CD14-positive monocyte (primary cell): ENCODE measurements around the gene CFAP43. TPM values are rescaled to one million over a fixed set of nuclear protein-coding genes. Genes with fewer than 3 reads are reported as not detected.

ENCODE experiments used
- DNase-seq, 3 donors: peaks; one replicate each; pipeline ENCODE4 v3.0.0-alpha.2; 2011 to 2022
- H2AFZ ChIP-seq: 2 replicates; pipeline ENCODE4 v1.6.0; 2012; ENCODE audit warnings: mild to moderate bottlenecking, low read depth, low read length, inconsistent platforms; ENCODE audit not compliant: insufficient read depth, poor library complexity, severe bottlenecking
- H3K27ac ChIP-seq, 2 donors: 1 replicate in 1 of 2; 2 replicates in 1 of 2; pipeline ENCODE4 v1.5.1; 2012 to 2013; ENCODE audit warnings: low read length in 2 of 2, control low read depth in 1 of 2, inconsistent platforms in 1 of 2, low read depth in 1 of 2, mild to moderate bottlenecking in 1 of 2
- H3K27me3 ChIP-seq, 2 donors: one replicate each; pipeline versions ENCODE4 v1.6.0 to v1.6.1; 2011 to 2013; ENCODE audit warnings: low read length in 2 of 2; ENCODE audit not compliant: control insufficient read depth in 2 of 2, insufficient read depth in 2 of 2
- H3K36me3 ChIP-seq, 2 donors: replicated peaks in 1 of 2; 1 replicate in 1 of 2; 2 replicates in 1 of 2; pipeline versions ENCODE4 v1.5.1 to v1.6.1; 2012 to 2013; ENCODE audit warnings: low read length in 2 of 2, control low read depth in 1 of 2, inconsistent platforms in 1 of 2, mild to moderate bottlenecking in 1 of 2; ENCODE audit not compliant: insufficient read depth in 2 of 2, control insufficient read depth in 1 of 2
- H3K4me1 ChIP-seq, 2 donors: 1 replicate in 1 of 2; 2 replicates in 1 of 2; pipeline versions ENCODE4 v1.5.1 to v1.6.1; 2012 to 2013; ENCODE audit warnings: low read length in 2 of 2, control low read depth in 1 of 2, inconsistent platforms in 1 of 2, mild to moderate bottlenecking in 1 of 2, moderate library complexity in 1 of 2; ENCODE audit not compliant: insufficient read depth in 2 of 2, control insufficient read depth in 1 of 2
- H3K4me2 ChIP-seq: replicated peaks from 2 replicates; pipeline ENCODE3; 2012; ENCODE audit warnings: low read length, moderate library complexity, mild to moderate bottlenecking; ENCODE audit not compliant: poor library complexity, severe bottlenecking; ENCODE audit errors: extremely low read depth
- H3K4me3 ChIP-seq, 3 experiments: fragments of 200-600 bp in 1 of 3; sonication (generic) in 1 of 3; replicated peaks in 1 of 3; 1 replicate in 2 of 3; 2 replicates in 1 of 3; pipeline ENCODE4 v1.5.1; 2011 to 2013; ENCODE audit warnings: low read length in 3 of 3, mild to moderate bottlenecking in 3 of 3, control low read depth in 2 of 3, low read depth in 2 of 3, inconsistent platforms in 1 of 3, moderate library complexity in 1 of 3
- H3K79me2 ChIP-seq: 2 replicates; pipeline ENCODE4 v1.6.0; 2012; ENCODE audit warnings: mild to moderate bottlenecking, control low read depth, inconsistent platforms, low read length, moderate library complexity; ENCODE audit not compliant: insufficient read depth
- H3K9ac ChIP-seq: 2 replicates; pipeline ENCODE4 v1.6.0; 2017; ENCODE audit warnings: low read length, mild to moderate bottlenecking; ENCODE audit not compliant: insufficient read depth, poor library complexity, severe bottlenecking
- H3K9me3 ChIP-seq, 2 donors: replicated peaks in 1 of 2; 1 replicate in 1 of 2; 2 replicates in 1 of 2; pipeline versions ENCODE4 v1.5.1 to v1.6.1; 2012 to 2013; ENCODE audit warnings: low read length in 2 of 2, control low read depth in 1 of 2; ENCODE audit not compliant: control insufficient read depth in 1 of 2, insufficient read depth in 1 of 2
- H4K20me1 ChIP-seq: 2 replicates; pipeline ENCODE4 v1.6.0; 2012; ENCODE audit warnings: mild to moderate bottlenecking, low read length, control low read depth, moderate library complexity; ENCODE audit not compliant: insufficient read depth
- H3K27ac Mint-ChIP-seq, 7 donors: one replicate each; pipeline ENCODE4 v1.8.0; 2020; ENCODE audit warnings: mild to moderate bottlenecking in 7 of 7, mixed read lengths in 7 of 7, moderate library complexity in 6 of 7, inconsistent platforms in 2 of 7
- H3K27me3 Mint-ChIP-seq, 3 donors: one replicate each; pipeline ENCODE4 v1.8.0; 2021 to 2022; ENCODE audit warnings: low read depth in 3 of 3, mild to moderate bottlenecking in 3 of 3, mixed read lengths in 3 of 3, moderate library complexity in 3 of 3, inconsistent platforms in 1 of 3
- H3K36me3 Mint-ChIP-seq, 2 donors: one replicate each; pipeline ENCODE4 v1.8.0; 2020; ENCODE audit warnings: mixed read lengths in 2 of 2, inconsistent platforms in 1 of 2, mild to moderate bottlenecking in 1 of 2
- H3K4me1 Mint-ChIP-seq: one replicate; pipeline ENCODE4 v1.8.0; 2020; ENCODE audit warnings: mild to moderate bottlenecking, mixed read lengths
- H3K4me3 Mint-ChIP-seq, 2 donors: one replicate each; pipeline ENCODE4 v1.8.0; 2020; ENCODE audit warnings: mild to moderate bottlenecking in 2 of 2, mixed read lengths in 2 of 2, moderate library complexity in 1 of 2
- H3K9me3 Mint-ChIP-seq, 7 donors: one replicate each; pipeline ENCODE4 v1.8.0; 2020 to 2022; ENCODE audit warnings: mixed read lengths in 7 of 7, mild to moderate bottlenecking in 6 of 7, moderate library complexity in 6 of 7, inconsistent platforms in 2 of 7
- CTCF ChIP-seq: fragments of 200-600 bp; IDR thresholded peaks from one replicate; pipeline ENCODE4 v1.8.0; 2022; ENCODE audit warnings: antibody characterized with exemption, mild to moderate bottlenecking
- WGBS: methylation state at CpG from one replicate; pipeline ENCODE4 v1.1.5; 2013; ENCODE audit warnings: missing lambda C conversion rate; ENCODE audit not compliant: insufficient coverage; 5-methylcytosine and 5-hydroxymethylcytosine counted together
- intact Hi-C, 2 donors: fragments of 100-400 bp; cut with micrococcal nuclease; formaldehyde crosslinking; loops; one replicate each; pipeline versions ENCODE4 v1.15.0 to v1.15.1; 2023
- polyA plus RNA-seq, 3 donors: library from polyadenylated mRNA; depleted of rRNA in 1 of 3; unstranded in 2 of 3; stranded (reverse) in 1 of 3; fragments of 300-500 nt in 2 of 3; fragments of >200 nt in 1 of 3; fragmentation: Illumina TruSeq in 2 of 3; gene quantifications; 1 replicate in 2 of 3; 2 replicates in 1 of 3; pipeline ENCODE4 v1.2.3, GENCODE V29; 2012 to 2021

The CFAP43 gene
- polyA plus RNA-seq, 3 donors: 0.06 TPM; not detected in 2

GRCh38 chr10:104233817-104234216 is 1.7 kb upstream of the CFAP43 start:
- peaks cover 0 to 8% (median 3%) of the 10 kb centered on the region in 7 donors for H3K9me3 Mint-ChIP-seq
- H3K27ac ChIP-seq: no peak overlapping the region
- H3K4me1 ChIP-seq: peaks cover 11 to 12% of the 10 kb centered on the region in 2 donors
- H4K20me1 ChIP-seq: no peaks in the 10 kb centered on the region
- H3K4me1 Mint-ChIP-seq: peaks cover 7% of the 10 kb centered on the region
- no peaks in the 10 kb centered on the region for H3K79me2 ChIP-seq
- peaks cover 8 to 19% of the 10 kb centered on the region in 2 donors for H3K27me3 ChIP-seq
- H2AFZ ChIP-seq: no peak overlapping the region
- intact Hi-C loops: loop anchor here (2.0 to 10.0 kb wide), 5 partner anchors 13 to 319 kb away; partner anchors contain the start of genes CFAP58 (in 1 of the 2), GSTO2 (in 1 of the 2) and STN1 (in 1 of the 2)
- peaks cover 0 to 8% of the 10 kb centered on the region in 2 donors for H3K9me3 ChIP-seq
- WGBS: no CpG with 5 or more reads among the region's 1 CpG
- no peak overlapping the region for H3K27ac Mint-ChIP-seq
- peaks cover 10 to 23% (median 23%) of the 10 kb centered on the region in 3 donors for H3K27me3 Mint-ChIP-seq
- no peak for DNase-seq
- H3K4me3 ChIP-seq: no peak overlapping the region
- H3K4me2 ChIP-seq: no peak overlapping the region
- no peak overlapping the region for H3K4me3 Mint-ChIP-seq
- H3K9ac ChIP-seq: no peak overlapping the region
- no peaks in the 10 kb centered on the region for H3K36me3 ChIP-seq
- no peak for TF ChIP-seq CTCF
- no peaks in the 10 kb centered on the region for H3K36me3 Mint-ChIP-seq

GRCh38 chr10:104232613-104233102 is 494 bp upstream of the CFAP43 start:
- H3K36me3 Mint-ChIP-seq: no peaks in the 10 kb centered on the region
- H3K27ac Mint-ChIP-seq: peak overlapping the region in 4 of 7 donors; percentile 66 to 85 (median 74)
- Histone ChIP-seq H3K4me3 (peak overlapping the region; percentile 51 to 77 (median 57)), H3K27me3 (peaks cover 8 to 19% of the 10 kb centered on the region in 2 donors), H3K4me1 (peaks cover 11 to 12% of the 10 kb centered on the region in 2 donors), H2AFZ (peak overlapping the region; percentile 96), H3K4me2 (peak overlapping the region; percentile 91), H3K79me2 (no peaks in the 10 kb centered on the region), H3K36me3 (no peaks in the 10 kb centered on the region), H4K20me1 (no peaks in the 10 kb centered on the region), H3K9me3 (peaks cover 0 to 8% of the 10 kb centered on the region in 2 donors), H3K9ac (no peak overlapping the region), H3K27ac (no peak overlapping the region)
- H3K27me3 Mint-ChIP-seq: peaks cover 12 to 23% (median 23%) of the 10 kb centered on the region in 3 donors
- intact Hi-C loops: loop anchor here (2.0 to 10.0 kb wide), 5 partner anchors 14 to 318 kb away; partner anchors contain the start of genes CFAP58 (in 1 of the 2), GSTO2 (in 1 of the 2) and STN1 (in 1 of the 2)
- peaks cover 7% of the 10 kb centered on the region for H3K4me1 Mint-ChIP-seq
- TF ChIP-seq CTCF: no peak
- WGBS: 0% methylated on average over 13 of the region's 20 CpGs
- peak overlapping the region; percentile 80 to 89 for H3K4me3 Mint-ChIP-seq
- DNase-seq: no peak
- peaks cover 0 to 8% (median 3%) of the 10 kb centered on the region in 7 donors for H3K9me3 Mint-ChIP-seq
